AG04450 (cell line): Measurements from ENCODE around the gene DYNAP. TPM values are rescaled to one million over a fixed set of nuclear protein-coding genes. Genes with fewer than 3 reads are reported as not detected.

Experiments used
- CTCF ChIA-PET: fragments of 300-600, 350-600 bp; formaldehyde crosslinking; extraction: SDS; loops from one replicate; lab custom pipeline; 2022; ENCODE audit warnings: antibody characterized with exemption, inconsistent platforms; lab: Charles Lee
- POLR2A ChIA-PET: fragments of 350-600 bp; formaldehyde crosslinking; extraction: SDS; loops from one replicate; lab custom pipeline; 2021; ENCODE audit warnings: antibody characterized with exemption, inconsistent platforms; lab: Yijun Ruan, JAX
- DNase-seq: peaks from one replicate; pipeline ENCODE4 v3.0.0-alpha.2; 2011; ENCODE audit warnings: low read depth, low spot score
- H3K27ac ChIP-seq: one replicate; pipeline ENCODE4 v1.5.1; 2012; ENCODE audit warnings: low read depth, low read length, control low read depth
- H3K27me3 ChIP-seq: one replicate; pipeline ENCODE4 v1.6.0; 2012; ENCODE audit warnings: low read length; ENCODE audit not compliant: control insufficient read depth, insufficient read depth
- H3K4me3 ChIP-seq: 2 replicates; pipeline ENCODE4 v1.5.1; 2011; ENCODE audit warnings: mild to moderate bottlenecking, low read depth, low read length, control low read depth
- H3K9me3 ChIP-seq: 2 replicates; pipeline ENCODE4 v1.5.1; 2012; ENCODE audit warnings: low read length; ENCODE audit not compliant: control insufficient read depth, insufficient read depth
- polyA plus RNA-seq: library from polyadenylated mRNA; depleted of rRNA; stranded (reverse); fragments of >200 nt; gene quantifications from 2 replicates; pipeline ENCODE4 v1.2.3, GENCODE V29; 2011
- TF ChIP-seq, protein P1 (sequence below): IDR thresholded peaks from 2 replicates; pipeline ENCODE4 v1.5.1; 2011; ENCODE audit warnings: low read depth, low read length, control low read depth, inconsistent platforms

Gene DYNAP
- polyA plus RNA-seq, 1 experiment = not detected

- TF ChIP-seq, protein P1, sequence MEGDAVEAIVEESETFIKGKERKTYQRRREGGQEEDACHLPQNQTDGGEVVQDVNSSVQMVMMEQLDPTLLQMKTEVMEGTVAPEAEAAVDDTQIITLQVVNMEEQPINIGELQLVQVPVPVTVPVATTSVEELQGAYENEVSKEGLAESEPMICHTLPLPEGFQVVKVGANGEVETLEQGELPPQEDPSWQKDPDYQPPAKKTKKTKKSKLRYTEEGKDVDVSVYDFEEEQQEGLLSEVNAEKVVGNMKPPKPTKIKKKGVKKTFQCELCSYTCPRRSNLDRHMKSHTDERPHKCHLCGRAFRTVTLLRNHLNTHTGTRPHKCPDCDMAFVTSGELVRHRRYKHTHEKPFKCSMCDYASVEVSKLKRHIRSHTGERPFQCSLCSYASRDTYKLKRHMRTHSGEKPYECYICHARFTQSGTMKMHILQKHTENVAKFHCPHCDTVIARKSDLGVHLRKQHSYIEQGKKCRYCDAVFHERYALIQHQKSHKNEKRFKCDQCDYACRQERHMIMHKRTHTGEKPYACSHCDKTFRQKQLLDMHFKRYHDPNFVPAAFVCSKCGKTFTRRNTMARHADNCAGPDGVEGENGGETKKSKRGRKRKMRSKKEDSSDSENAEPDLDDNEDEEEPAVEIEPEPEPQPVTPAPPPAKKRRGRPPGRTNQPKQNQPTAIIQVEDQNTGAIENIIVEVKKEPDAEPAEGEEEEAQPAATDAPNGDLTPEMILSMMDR = no peak
- Histone ChIP-seq H3K27me3 (no peaks in the 10 kb centered on the region), H3K9me3 (no peaks in the 10 kb centered on the region), H3K4me3 (no peak overlapping the region), H3K27ac (no peak overlapping the region)
- DNase-seq = no peak
- CTCF ChIA-PET = interaction anchor here (0.9 to 1.0 kb wide), 2 partner anchors 14 to 219 kb away, joined by 3 to 4 read pairs; no protein-coding TSS in a partner anchor
- POLR2A ChIA-PET = no interaction called here
Observed at GRCh38 chr18:54612237-54612636, 21.2 kb downstream of the DYNAP start.

DNA sequence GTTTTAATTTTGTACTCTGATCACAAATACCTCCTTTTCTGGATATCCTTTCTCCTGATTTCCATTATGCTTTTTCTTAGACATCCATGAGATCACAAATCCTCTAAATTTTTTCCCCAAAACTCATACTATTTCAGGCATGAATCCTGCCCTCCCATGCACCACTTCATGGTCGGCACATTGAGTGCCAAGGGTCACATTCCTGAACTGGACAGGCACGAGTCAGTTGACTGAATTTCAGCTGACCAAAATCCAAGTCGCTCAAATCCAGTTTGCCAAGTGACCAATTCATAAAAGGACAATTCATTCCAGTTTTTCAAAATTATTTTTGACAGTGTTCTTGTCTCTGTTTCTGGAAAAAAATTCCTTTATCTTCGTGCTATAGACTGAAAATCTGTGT lies 22.1 kb downstream of the DYNAP start:
- H3K27me3 ChIP-seq = no peaks in the 10 kb centered on the region
- POLR2A ChIA-PET = no interaction called here
- H3K9me3 ChIP-seq = no peaks in the 10 kb centered on the region
- TF ChIP-seq, protein P1 = no peak
- no peak for DNase-seq
- H3K4me3 ChIP-seq = no peak overlapping the region
- CTCF ChIA-PET = interaction anchor here (0.9 kb wide), 1 partner anchor 13 kb away, joined by 4 read pairs; no protein-coding TSS in a partner anchor
- H3K27ac ChIP-seq = no peak overlapping the region

- Histone ChIP-seq H3K4me3 (no peak overlapping the region), H3K9me3 (no peaks in the 10 kb centered on the region)
Observed at GRCh38 chr18:54616220-54616848, 25.3 kb downstream of the DYNAP start.

GRCh38 chr18:54622084-54622483 lies 31.0 kb downstream of the DYNAP start:
- Histone ChIP-seq H3K27ac (no peak overlapping the region), H3K4me3 (no peak overlapping the region), H3K9me3 (no peaks in the 10 kb centered on the region), H3K27me3 (no peaks in the 10 kb centered on the region)
- POLR2A ChIA-PET = no interaction called here
- CTCF ChIA-PET = interaction anchor here (1.1 kb wide), 1 partner anchor 361 kb away, joined by 3 read pairs; no protein-coding TSS in a partner anchor
- TF ChIP-seq, protein P1 = peak; percentile 35
- DNase-seq = no peak

More at GRCh38 chr18:54616220-54616848, 25.3 kb downstream of the DYNAP start:
- no peak for DNase-seq
- TF ChIP-seq, protein P1 = no peak
- Histone ChIP-seq H3K27me3 (no peaks in the 10 kb centered on the region), H3K27ac (no peak overlapping the region)
- ChIA-PET CTCF (interaction anchor here (0.5 kb wide), 1 partner anchor 29 kb away, joined by 4 read pairs; no protein-coding TSS in a partner anchor), POLR2A (no interaction called here)

GRCh38 chr18:54626779-54627178 lies 35.7 kb downstream of the DYNAP start:
- no peaks in the 10 kb centered on the region for H3K9me3 ChIP-seq
- POLR2A ChIA-PET = no interaction called here
- CTCF ChIA-PET = interaction anchor here (1.3 kb wide), 1 partner anchor 14 kb away, joined by 4 read pairs; no protein-coding TSS in a partner anchor
- no peak overlapping the region for H3K4me3 ChIP-seq
- H3K27ac ChIP-seq = no peak overlapping the region
- no peak for DNase-seq
- TF ChIP-seq, protein P1 = no peak
- H3K27me3 ChIP-seq = no peaks in the 10 kb centered on the region
